NCI-H2171 treated with DMSO at 0.1 percent for 48 hours (cell line): ENCODE measurements around the gene NACC1.
A peak's percentile ranks its signal among the peaks of the same experiment; 100 is the strongest.

Experiments used
- DNase-seq: peaks from one replicate; lab custom pipeline; 2025; lab: John Stamatoyannopoulos, UW

NACC1 gene

DNA sequence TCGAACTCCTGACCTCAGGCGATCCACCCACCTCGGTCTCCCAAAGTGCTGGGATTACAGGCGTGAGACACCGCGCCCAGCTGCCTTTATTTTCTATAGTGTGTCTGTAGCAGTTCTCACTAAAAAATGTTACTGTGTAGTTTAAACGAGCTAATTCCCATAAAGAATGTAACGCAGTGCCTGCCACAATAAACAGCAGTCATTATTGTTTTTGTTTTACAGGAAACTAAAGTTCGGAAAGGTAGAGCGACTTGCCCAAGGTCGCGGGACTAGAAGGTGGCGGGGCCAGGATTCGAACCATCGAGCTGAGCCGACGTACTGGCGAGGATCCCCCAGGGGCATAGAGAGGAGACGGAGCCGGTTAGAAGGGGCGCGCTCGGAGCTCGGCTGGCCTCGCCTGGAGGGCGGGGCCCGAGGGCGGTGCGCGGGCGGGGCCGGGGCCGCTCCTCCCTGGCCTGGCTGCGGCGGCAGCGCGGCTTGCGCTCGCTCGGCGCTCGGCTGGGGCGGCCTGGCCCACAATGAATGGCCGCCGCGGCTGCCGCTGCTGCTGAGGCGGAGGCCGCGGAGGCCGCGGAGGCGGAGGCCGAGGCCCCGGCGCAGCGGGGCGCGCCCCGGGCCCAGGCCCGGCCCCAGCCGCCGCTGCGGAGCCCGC, at the start of gene NACC1:
Gene NACC1, plus strand, starts transcription at position 493 of the 652 bp plus-strand sequence. CDS start 16,944 bp downstream, outside the sequence.
- DNase-seq: peak; percentile 93

DNA sequence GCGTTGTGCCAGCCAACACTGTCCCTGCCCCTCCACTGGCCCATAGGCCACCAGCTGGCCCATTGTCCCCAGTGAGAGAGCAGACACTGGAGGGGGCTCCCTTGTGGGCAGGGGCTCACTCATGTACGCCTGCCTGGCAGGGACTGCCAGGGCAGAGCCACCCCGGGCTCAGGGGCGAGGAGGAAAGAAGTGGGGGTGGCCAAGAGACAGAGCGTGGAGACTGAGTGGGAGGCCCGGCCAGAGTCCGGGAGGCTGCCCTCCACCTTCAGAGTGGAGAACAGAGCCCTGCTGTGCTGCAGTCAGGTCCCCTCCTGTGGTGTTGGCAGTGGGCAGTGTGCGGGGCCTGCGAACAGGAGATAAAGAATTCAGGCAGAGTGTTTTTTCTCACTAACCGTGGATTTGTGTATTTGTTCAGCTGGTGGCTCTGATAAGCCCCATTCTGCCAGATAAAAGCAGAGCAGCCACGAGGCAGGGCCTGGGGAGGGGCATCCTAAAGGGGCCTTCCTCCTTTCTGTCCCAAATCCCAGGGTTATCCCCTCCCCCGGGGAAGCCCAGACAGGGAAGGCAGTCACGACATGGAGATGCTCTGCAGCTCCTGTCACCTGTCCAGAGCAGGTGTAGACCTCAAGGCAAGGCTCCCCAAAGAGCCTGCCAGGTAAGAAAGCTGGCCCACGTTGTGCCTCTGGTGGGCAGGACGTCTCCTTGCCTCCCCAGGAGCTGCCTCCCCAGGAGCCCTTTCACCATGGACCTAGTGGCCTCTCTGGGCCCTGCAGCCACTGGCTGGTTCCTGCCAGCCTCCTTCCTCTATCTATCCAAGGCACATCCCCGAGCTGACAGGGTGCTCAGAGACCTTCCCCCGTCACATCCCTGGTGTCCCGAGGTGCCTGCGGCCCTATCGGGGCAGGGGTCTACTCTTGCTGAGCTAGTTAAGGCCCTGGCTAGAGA, 48.4 kb upstream of the NACC1 start:
- no peak for DNase-seq

DNA sequence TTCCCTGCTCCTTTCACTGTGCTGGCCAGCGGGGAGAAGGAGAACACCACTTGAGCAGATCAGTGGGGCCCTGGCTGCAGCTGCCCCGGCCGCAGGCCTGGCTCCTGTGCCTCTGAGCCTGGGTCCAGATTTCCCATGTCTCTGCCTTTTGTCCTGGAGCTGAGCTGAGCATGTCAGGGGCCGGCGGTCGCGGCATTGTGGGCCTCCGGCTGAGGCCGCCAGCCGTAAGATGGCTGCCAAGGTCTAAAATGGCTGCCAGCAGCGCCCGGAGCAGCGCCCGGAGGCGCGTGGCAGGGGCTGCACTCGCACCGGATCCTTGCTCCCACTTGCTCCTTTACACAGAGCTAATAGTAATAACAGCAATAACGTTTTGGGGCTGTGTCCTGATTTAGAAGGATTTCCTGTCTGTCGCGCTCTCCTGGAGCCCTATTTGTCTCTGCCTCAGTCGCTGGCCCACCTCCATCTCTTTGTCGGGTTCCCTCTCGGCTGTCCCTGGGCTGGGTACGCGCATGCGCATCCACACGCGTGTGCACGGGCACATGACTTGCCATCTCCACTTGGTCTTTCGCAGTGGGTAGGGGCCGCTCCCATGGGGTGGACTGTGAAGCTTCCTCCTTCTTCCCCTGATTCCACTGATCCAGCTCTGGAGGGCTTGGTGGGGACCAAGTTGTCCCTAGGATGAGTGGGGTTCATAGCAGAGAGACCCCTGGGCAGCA, 47.5 kb upstream of the NACC1 start:
- no peak for DNase-seq

DNA sequence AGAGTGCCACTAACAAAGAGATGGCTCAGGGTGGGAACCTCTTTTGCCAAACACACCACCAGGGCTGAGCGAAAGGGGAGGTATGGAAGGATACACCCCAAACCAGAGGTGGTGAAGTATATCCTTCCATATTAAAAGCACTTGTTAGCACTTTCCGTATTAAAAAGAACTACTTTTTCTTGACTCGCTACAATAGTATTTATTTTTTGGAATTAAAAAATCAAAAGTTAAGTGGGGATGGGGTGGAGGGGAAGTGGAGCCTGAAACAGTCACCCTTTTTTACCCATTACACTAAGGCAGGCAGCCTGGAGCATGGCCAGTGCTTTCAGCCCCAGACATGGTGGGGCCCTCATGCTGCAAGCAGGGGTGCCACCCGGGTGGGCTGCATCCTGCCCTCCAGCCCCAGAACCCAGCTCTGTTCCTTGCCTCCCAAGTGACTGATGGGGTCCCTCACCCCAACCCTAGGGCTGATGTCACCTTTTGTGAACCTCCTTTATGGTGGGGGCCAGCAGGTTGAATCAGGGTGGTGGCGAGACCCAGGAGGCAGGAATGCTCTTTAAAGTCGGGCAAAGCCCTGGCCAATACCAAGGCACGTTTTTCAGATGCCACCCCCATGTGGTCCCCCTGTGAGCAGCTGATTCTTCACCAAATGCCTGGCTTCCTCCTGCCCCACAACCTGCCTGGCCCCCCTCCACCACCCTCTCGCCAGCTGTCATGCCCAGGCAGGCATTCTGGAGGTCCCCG, 46.4 kb upstream of the NACC1 start:
- peak; percentile 60 for DNase-seq

DNA sequence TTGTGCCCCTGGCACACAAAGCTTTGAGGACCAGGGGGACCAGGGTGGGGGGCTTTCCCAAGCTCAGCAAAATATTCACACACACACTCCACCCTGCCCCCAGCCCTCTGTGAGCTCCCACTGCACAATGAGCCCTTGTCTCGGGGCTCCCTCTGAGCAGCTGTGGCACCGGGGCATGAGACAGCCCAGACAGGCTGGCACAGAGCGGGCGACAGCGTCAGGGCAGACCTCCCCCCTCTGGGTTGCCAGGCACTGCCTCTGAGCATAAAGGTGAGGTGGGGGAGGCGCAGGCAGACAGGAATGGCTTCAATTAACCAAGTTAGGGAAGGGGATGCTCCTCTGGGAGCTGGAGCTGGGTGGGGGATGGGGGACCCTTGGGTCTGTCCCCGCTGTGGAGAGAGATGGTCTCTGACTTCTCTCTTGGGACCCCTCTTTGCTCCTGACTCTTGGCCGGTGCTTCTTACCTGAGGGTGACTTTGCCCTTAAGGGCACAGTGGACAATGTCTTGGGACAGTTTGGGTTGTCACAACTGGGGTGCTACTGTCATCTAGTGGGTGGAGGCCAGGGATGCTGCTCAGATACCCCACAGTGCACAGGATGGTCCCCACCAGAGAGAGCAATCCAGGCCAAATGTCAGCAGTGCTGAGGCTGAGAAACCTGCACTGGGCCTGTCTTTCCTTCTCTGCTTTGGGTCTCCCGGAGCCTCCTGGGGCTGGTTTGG, 45.7 kb upstream of the NACC1 start:
- peak; percentile 60 for DNase-seq

DNA sequence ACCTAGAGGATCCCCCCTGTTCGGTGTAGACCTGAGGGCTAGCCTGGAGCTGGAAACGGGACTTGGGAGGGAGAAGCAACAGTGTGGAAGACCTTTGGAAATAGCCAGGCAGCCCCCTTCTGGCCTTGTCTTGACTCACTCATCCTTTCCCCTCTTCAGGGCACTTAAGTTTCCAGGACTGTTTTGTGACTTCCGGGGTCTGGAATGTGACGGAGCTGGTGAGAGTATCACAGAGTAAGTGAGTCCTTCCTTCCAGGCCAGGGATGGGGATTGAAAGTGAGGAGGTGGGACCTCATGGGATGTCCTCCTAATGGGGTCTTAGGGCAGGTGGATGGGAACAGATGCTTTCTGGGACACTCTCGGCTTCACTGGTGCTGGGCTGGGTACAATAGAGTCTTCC, 44.8 kb upstream of the NACC1 start:
- no peak for DNase-seq

DNA sequence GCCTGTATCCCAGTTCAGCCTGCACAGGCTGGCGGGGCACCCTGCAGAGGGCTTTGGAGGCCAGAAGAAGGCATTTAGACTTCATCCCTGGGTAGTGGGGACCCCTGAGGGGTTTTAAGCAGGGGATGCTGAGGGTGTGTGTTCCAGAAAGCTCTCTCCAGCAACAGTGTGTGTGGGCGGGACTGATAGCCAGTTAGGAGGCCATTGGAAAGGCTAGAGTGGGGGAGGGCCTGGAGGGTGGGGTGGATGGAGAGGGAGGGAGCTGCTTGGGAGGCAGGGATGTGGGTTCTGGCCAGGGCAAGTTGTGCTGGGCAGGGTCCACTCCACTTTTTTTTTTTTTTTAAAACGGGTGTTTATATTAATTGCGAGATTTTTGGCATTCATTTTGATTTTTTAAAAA, 43.7 kb upstream of the NACC1 start:
- DNase-seq: no peak

DNA sequence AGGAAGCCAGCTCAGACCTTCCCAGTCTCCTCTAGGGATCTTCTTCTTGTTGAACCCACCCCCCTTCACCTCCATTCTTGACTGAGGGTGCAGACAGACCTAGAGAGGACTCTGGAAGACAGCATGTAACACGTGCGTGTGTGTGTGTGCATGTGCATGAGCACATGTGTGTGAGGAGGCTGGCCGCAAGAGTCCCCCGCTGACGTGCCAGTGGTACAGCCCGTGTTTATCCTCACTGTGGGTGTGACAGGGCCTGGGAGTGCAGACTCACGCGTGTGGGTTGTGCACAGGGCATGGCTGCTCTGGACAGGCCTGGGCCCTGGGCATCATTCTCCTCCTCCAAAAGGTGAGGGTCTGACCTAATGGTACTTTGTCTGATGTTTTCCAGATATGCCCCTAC, 41.7 kb upstream of the NACC1 start:
- DNase-seq: no peak

DNA sequence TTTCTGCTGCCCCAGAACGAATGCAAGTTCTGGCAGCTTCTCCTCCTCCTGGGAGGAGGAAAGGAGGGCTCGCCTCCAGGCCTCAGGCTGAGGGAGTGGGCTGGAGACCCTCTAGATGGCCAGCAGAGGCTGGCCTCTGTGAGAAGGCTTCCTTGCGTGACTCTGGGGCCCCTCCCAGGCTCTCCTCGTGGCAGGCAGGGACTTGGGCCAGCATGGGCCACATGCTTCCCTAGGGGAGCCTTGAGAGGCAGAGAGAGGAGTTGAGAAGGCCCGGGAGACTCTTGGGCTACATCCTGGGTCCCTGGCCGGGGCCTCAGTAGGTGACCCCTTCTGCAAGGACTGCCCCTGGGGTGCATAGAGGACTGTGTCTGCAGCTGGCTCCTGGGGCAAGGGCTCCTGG, 41.3 kb upstream of the NACC1 start:
- no peak for DNase-seq

DNA sequence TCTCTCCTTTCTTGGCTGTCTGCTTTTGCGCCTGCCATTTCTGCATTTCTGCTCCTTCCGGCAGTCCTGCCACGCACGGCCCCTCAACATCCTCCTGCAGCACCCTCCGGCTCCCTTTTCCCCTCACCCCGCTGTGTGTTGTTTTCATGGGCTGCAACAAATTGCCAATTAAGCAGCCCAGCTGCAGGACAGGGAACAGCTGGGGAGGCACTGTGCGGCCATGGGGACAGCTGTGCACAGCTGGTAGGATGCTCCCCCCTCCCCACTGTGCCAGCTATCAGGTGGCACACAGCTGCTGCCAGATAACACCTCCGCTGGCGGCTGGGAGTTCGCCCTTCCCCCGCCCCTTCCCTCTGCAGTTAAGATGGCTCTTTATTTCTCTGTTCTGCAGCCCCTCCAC, 40.8 kb upstream of the NACC1 start:
- DNase-seq: peak; percentile 79

DNA sequence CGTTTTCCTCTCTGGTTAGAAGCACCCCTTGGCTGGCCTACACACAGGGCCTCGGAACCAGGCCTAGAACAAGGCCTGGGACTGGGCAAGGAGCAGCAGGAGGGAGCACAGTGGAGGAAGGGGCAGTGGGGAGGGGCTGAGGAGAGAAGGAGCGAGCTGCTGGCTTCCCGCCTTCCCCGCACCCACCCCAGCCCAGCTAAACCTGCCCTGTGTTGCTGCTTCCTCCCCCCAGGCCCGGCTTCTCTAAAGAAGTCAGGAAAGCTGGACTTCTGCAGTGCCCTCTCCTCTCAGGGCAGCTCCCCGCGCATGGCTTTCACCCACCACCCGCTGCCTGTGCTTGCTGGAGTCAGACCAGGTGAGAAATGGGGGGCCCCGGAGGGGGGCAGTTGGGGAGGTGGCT, 39.7 kb upstream of the NACC1 start:
- no peak for DNase-seq

DNA sequence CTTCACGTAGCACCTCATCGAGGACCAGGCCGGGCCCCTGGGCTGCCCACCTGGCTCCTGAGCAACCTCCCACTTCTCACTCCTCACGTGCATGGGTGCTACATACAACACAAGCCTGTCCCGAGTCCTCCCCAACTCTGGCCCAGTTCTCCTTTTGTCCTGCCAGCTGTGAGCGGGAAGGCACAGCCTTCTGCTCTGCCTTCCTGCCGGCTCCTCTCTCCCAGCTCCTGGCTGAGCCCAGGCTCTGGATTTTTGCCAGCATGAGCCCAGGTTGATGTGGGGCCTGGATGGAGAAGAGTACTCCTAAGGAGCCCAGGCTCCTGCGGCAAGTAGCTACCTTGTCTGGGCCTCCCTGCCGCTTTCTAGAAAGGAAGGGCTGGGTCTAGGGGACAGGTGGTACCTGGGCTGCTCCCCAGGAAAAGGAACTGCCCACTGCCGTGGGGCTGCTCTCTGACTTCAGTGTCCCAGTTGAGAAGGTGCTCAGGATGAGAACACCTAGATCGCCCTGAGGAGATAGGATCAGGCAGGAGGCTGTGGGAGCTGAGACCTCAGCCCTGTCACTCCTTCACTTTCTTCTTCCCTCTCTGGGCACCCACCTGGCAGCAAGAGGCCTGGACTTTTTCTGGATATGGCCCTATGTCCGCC, 39.0 kb upstream of the NACC1 start:
- DNase-seq: peak; percentile 64

DNA sequence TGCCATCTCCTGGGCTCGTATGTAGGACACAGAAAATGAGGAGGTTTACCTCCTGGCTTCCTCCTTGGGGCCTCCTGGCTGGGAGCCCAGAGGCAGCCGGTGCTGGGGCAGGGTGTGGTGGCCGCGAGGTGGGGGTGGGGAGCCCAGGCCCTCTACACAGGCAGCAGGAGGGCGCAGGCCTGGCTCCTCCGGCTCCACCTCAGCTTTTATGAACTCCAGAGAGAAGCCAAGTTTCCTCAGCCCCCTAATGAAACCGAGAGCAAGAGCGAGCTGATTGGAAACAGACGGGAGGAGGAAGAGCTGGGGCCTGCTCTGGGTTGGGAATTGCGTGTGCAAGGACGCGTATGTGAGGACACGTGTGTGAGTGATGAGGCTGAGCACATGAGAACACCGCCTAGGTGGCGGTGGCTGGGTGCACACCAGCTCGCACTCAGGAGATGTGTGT, 38.5 kb upstream of the NACC1 start:
- DNase-seq: peak; percentile 89

DNA sequence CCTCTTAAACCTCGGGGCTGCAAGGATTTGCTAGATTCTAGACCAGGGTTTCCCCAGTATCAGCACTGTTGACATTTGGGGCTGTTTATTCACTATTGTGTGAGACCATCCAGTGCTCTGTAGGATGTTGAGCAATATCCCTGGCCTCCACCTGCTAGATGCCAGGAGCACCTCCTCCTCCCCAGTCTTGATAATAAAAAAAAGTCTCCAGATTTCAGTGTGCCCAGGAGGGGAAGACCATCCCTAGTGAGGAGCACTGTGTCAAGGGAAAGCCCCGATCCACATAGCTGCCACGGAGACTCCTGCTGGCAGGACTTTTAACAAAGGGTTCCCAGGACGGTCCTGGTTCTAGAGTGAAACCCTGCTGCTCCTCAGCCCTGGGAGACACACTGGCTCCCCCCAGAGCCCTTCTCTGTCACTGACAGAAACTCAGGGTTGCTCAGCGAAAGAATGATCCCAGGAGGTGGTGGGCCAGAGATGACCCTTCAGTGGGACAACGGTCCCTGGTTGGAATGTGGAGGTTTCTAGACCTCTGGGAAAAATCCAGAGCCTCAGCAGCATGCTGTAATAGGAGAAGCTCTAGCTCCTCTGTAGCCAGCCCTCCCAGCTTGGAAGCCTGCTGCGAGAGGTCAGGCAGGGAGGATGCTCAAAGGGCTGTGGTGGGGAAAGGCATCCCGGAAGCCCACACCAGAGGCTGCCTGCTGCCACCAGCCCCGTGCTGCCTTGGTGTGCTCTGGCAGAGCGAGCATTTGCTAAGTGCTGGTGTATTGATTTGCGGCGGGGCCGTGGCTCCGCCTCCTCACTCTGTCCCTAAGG, 35.7 kb upstream of the NACC1 start:
- peak; percentile 90 for DNase-seq

DNA sequence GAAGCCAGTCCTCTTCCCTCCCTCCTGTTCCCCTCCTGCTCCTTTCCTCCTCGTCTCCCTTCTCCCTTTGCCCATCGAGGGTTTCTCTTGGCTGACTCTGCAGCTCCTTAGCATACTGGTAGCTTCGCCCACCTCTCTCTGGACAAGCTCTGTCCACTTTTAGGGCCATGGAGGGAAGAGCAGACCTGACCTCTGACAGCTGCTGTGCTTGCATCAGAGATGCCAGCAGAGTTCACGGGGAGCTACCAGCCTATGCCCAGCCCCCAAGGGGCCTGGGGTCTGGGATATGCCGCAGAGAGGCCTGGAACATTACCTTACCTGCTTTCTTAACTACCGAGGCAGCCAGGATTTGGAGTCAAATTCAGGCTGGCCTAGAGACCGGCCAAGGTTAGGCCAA, 35.1 kb upstream of the NACC1 start:
- no peak for DNase-seq

DNA sequence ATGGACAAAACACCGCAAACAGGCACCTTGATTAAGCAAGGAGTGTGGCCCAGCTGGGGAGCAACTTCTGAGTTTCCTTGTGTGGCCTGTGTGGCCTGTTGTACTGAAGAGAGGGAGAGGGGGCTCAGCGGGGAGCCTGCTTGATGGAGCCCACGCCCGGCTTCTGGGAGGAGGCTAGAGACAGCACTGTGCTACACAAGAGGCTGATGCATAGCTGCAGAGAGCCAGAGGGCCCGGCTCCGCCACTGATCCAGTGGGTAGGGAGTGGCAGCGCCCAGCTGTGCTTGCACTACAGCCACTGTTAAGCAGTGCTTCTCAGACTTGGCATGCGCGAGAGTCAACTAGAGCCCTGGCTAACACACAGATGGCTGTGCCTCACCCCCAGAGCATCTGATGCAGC, 34.4 kb upstream of the NACC1 start:
- no peak for DNase-seq

DNA sequence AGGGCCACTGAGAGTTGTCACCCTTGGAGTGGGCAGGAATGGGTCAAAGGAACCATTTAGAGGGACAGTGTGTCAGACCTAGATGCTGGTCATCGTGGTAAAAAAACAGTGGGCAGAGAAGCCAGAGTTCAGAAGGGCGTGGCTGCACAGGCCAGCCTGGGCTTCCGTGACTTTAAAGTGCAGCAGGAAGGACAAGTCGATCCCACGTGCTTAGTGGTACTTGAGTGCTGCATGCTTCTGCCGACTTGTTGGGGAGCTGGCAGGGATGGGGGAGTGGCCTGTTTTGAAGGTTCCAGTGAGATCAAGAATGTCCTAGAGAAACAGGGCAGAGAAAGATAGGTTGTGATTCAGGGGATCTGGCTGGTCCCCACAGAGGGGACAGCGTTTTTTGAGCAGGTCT, 32.4 kb upstream of the NACC1 start:
- no peak for DNase-seq

DNA sequence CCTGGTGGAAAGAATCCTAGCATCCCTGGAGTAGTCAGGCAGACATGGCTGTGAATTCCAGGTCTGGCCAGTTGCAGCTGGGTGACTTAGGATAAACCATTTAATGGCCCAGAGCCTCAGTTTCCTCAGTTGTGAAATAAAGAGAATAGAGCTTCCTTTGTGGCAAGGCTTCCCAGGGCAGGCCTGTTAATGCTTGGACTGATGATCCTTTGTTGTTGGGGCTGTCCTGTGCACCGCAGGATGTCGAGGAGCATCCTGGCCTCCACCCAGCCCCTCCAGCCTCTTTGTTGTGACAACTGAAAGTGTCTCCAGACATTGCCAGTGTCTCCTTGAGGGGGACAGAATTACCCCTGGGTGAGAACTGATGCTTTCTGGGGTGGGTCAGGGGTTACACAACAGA, 31.7 kb upstream of the NACC1 start:
- no peak for DNase-seq

DNA sequence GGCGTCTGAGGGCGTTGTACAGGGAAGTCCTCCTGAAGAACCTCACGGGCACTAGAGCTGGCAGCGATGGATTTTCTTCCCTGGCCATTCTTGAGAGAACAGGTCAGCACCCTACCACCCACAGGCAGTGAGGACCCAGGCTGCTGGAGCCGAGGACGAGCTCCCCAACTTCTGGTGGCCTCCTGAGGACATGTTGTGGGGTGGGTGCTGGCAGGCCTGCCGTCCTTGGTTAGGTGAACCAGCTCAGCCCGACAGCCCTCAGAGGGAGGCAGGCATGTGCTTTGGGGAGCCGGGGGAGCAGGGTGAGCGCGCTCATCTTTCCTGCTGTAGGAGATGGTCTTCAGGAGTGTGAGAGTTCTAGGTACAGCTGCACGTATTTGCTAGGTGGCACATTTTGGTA, 30.8 kb upstream of the NACC1 start:
- no peak for DNase-seq
